ENCODE measurements around the gene RCVRN.

RCVRN gene

GRCh38 chr17:9898812-9899211, 6.3 kb downstream of the RCVRN start:
- no peak for DNase-seq (ENCODE audit: low read depth in 2 of 2)

GRCh38 chr17:9897372-9897968, 7.6 kb downstream of the RCVRN start:
- DNase-seq (ENCODE audit: low read depth in 2 of 2) = no peak

- no peak for DNase-seq (ENCODE audit: low read depth in 2 of 2)
Measured at GRCh38 chr17:9895923-9896322, 9.1 kb downstream of the RCVRN start.

- DNase-seq (ENCODE audit: low read depth in 2 of 2) = no peak
Measured at GRCh38 chr17:9894231-9894630, 10.8 kb downstream of the RCVRN start.

GRCh38 chr17:9893411-9894012, 11.6 kb downstream of the RCVRN start:
- DNase-seq (ENCODE audit: low read depth in 2 of 2) = no peak

- DNase-seq (ENCODE audit: low read depth in 2 of 2) = no peak
Measured at GRCh38 chr17:9890124-9890523, 14.9 kb downstream of the RCVRN start.

- DNase-seq (ENCODE audit: low read depth in 2 of 2) = no peak
Measured at GRCh38 chr17:9887508-9887907, 17.6 kb downstream of the RCVRN start.

- no peak for DNase-seq (ENCODE audit: low read depth in 2 of 2)
Measured at GRCh38 chr17:9886141-9886930, 18.7 kb downstream of the RCVRN start.

GRCh38 chr17:9883451-9883850, 21.6 kb downstream of the RCVRN start:
- no peak for DNase-seq (ENCODE audit: low read depth in 2 of 2)

GRCh38 chr17:9880582-9880999, 24.5 kb downstream of the RCVRN start:
- DNase-seq (ENCODE audit: low read depth in 2 of 2) = no peak

GRCh38 chr17:9878786-9879525, 26.1 kb downstream of the RCVRN start:
- no peak for DNase-seq (ENCODE audit: low read depth in 2 of 2)

GRCh38 chr17:9878356-9878755, 26.7 kb downstream of the RCVRN start:
- no peak for DNase-seq (ENCODE audit: low read depth in 2 of 2)

GRCh38 chr17:9875441-9875840, 29.6 kb downstream of the RCVRN start:
- no peak for DNase-seq (ENCODE audit: low read depth in 2 of 2)

- no peak for DNase-seq (ENCODE audit: low read depth in 2 of 2)
Measured at GRCh38 chr17:9874722-9875121, 30.3 kb downstream of the RCVRN start.

GRCh38 chr17:9872852-9873251, 32.2 kb downstream of the RCVRN start:
- no peak for DNase-seq (ENCODE audit: low read depth in 2 of 2)

GRCh38 chr17:9868552-9868951, 36.5 kb downstream of the RCVRN start:
- DNase-seq (ENCODE audit: low read depth in 2 of 2) = no peak

- no peak for DNase-seq (ENCODE audit: low read depth in 2 of 2)
Measured at GRCh38 chr17:9865586-9865985, 39.5 kb downstream of the RCVRN start.

- no peak for DNase-seq (ENCODE audit: low read depth in 2 of 2)
Measured at GRCh38 chr17:9862949-9863348, 42.1 kb downstream of the RCVRN start.

- DNase-seq (ENCODE audit: low read depth in 2 of 2) = no peak
Measured at GRCh38 chr17:9862220-9862619, 42.9 kb downstream of the RCVRN start.

GRCh38 chr17:9860851-9861250, 44.2 kb downstream of the RCVRN start:
- DNase-seq (ENCODE audit: low read depth in 2 of 2) = no peak

GRCh38 chr17:9859781-9860180, 45.3 kb downstream of the RCVRN start:
- DNase-seq (ENCODE audit: low read depth in 2 of 2) = no peak

- DNase-seq (ENCODE audit: low read depth in 2 of 2) = no peak
Measured at GRCh38 chr17:9855036-9855435, 50.0 kb downstream of the RCVRN start.

Measured in stimulated activated CD8-positive, alpha-beta memory T cell treated with anti-CD3 and anti-CD28 coated beads, Interleukin-7, amount 100 ng/mL, for 4 hours (primary cell).